ENCODE measurements around the gene NUAK1.

DNA sequence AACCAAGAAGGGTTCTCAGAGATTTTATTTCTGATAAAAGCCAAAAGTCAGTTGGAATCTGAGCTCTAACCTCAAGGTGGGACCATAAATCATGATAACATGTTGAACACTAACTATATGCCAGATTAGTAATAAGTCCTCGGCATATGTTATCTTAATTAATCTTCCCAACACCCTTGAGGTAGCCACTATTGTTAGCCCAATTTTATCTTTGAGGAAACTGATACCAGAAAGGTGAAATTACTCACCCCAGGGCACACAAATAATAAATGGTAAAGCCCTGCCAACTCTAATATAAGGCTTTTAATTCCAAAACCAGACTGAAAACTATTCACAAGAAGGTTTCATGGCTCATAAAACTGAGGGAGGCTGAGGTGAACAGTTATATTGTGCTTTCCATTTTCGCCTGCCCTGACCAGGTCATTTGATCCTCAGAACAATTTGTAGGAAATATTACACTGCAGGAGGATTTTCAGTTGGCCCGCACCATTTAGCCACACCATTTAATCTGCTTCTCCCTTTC, 16.1 kb upstream of the NUAK1 start:
- TF ChIP-seq, protein P1, sequence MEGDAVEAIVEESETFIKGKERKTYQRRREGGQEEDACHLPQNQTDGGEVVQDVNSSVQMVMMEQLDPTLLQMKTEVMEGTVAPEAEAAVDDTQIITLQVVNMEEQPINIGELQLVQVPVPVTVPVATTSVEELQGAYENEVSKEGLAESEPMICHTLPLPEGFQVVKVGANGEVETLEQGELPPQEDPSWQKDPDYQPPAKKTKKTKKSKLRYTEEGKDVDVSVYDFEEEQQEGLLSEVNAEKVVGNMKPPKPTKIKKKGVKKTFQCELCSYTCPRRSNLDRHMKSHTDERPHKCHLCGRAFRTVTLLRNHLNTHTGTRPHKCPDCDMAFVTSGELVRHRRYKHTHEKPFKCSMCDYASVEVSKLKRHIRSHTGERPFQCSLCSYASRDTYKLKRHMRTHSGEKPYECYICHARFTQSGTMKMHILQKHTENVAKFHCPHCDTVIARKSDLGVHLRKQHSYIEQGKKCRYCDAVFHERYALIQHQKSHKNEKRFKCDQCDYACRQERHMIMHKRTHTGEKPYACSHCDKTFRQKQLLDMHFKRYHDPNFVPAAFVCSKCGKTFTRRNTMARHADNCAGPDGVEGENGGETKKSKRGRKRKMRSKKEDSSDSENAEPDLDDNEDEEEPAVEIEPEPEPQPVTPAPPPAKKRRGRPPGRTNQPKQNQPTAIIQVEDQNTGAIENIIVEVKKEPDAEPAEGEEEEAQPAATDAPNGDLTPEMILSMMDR (IDR thresholded peaks at IDR 0.05): no peak
- TF ChIP-seq, protein P2, sequence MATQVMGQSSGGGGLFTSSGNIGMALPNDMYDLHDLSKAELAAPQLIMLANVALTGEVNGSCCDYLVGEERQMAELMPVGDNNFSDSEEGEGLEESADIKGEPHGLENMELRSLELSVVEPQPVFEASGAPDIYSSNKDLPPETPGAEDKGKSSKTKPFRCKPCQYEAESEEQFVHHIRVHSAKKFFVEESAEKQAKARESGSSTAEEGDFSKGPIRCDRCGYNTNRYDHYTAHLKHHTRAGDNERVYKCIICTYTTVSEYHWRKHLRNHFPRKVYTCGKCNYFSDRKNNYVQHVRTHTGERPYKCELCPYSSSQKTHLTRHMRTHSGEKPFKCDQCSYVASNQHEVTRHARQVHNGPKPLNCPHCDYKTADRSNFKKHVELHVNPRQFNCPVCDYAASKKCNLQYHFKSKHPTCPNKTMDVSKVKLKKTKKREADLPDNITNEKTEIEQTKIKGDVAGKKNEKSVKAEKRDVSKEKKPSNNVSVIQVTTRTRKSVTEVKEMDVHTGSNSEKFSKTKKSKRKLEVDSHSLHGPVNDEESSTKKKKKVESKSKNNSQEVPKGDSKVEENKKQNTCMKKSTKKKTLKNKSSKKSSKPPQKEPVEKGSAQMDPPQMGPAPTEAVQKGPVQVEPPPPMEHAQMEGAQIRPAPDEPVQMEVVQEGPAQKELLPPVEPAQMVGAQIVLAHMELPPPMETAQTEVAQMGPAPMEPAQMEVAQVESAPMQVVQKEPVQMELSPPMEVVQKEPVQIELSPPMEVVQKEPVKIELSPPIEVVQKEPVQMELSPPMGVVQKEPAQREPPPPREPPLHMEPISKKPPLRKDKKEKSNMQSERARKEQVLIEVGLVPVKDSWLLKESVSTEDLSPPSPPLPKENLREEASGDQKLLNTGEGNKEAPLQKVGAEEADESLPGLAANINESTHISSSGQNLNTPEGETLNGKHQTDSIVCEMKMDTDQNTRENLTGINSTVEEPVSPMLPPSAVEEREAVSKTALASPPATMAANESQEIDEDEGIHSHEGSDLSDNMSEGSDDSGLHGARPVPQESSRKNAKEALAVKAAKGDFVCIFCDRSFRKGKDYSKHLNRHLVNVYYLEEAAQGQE (IDR thresholded peaks at IDR 0.05; ENCODE audit: insufficient read depth in 1 of 2, low read depth in 2 of 2, low read length in 1 of 2): no peak
- no peak for TF ChIP-seq TCF7L2 (IDR thresholded peaks at IDR 0.05; ENCODE audit: low read depth, low read length)
- no peak for TF ChIP-seq SIN3A (IDR thresholded peaks at IDR 0.05; ENCODE audit: borderline replicate concordance, insufficient read depth, low read depth, low read length)
